GM21526 (cell line): ENCODE data around the gene HSPG2.

Source experiments
- ATAC-seq: cut with Tn5 transposase; IDR thresholded peaks from one replicate; pipeline ENCODE4 v1.9.1; 2021; ENCODE audit warnings: moderate library complexity; ENCODE audit not compliant: unreplicated experiment, low FRiP score

HSPG2 gene

DNA sequence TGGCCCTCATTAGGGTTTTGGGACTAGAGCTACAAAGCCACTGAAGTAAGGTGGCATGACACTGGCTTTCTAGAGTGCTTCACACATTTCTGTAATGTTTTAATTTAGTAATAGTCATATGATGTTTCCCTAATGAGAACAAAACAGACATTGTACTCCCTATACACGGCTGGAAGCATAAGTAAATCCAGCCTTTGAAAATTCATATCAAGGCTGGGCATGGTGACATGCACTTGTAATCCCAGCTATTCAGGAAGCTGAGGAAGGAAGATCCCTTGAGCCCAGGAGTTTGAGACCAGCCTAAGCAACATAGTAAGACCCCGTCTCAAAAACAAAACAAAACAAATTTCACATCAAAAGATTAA lies 161.6 kb downstream of the HSPG2 start:
- ATAC-seq = no peak

GRCh38 chr1:21774835-21775549 lies 162.1 kb downstream of the HSPG2 start:
- no peak for ATAC-seq

DNA sequence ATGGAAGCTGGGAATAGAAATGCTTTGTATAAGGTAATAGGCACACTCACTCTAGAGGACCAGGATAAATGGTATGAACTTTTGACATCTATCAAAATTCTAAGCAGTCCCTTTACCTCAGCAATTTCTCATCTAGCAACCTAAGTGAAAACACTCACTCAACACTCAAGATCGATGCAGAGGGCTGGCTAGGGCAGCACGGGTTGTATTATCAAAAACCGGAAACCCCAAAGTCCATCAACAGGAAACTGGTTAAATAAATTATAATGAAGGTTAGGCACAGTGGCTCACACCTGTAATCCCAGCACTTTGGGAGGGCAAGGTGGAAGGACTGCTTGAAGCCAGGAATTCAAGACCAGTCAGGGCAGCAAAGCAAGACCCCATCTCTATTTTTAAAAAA lies 163.5 kb downstream of the HSPG2 start:
- no peak for ATAC-seq
